Neural progenitor cell (in vitro differentiated cells): ENCODE measurements around the gene KASH5. TPM values are rescaled to one million over a fixed set of nuclear protein-coding genes. Genes with fewer than 3 reads are reported as not detected.
A peak's percentile ranks its signal among the peaks of the same experiment; 100 is the strongest.

Source experiments
- DNase-seq: peaks from one replicate; pipeline ENCODE4 v3.0.0-alpha.2; 2016; ENCODE audit warnings: low spot score
- H2AFZ ChIP-seq: fragments of 200-600 bp; sonication (generic); replicated peaks from 2 replicates; pipeline ENCODE4 v1.6.1; 2016; ENCODE audit warnings: antibody characterized with exemption
- H3F3A ChIP-seq: fragments of 200-600 bp; sonication (generic); 2 replicates; pipeline ENCODE4 v1.6.1; 2016; ENCODE audit warnings: antibody characterized with exemption, low read depth
- H3K27ac ChIP-seq: fragments of 200-600 bp; sonication (generic); 2 replicates; pipeline ENCODE4 v1.5.1; 2016; ENCODE audit warnings: mild to moderate bottlenecking
- H3K27me3 ChIP-seq: fragments of 200-600 bp; sonication (generic); 2 replicates; pipeline ENCODE4 v1.6.1; 2016; ENCODE audit warnings: mild to moderate bottlenecking, moderate library complexity
- H3K36me3 ChIP-seq: fragments of 200-600 bp; sonication (generic); 2 replicates; pipeline ENCODE4 v1.5.1; 2016
- H3K4me1 ChIP-seq: fragments of 200-600 bp; sonication (generic); 2 replicates; pipeline ENCODE4 v1.6.1; 2016; ENCODE audit warnings: mixed run types
- H3K4me2 ChIP-seq: fragments of 200-600 bp; sonication (generic); 2 replicates; pipeline ENCODE4 v1.6.1; 2016
- H3K4me3 ChIP-seq: fragments of 200-600 bp; sonication (generic); 2 replicates; pipeline ENCODE4 v1.5.1; 2016
- H3K79me2 ChIP-seq: fragments of 200-600 bp; sonication (generic); 2 replicates; pipeline ENCODE4 v1.6.1; 2016; ENCODE audit warnings: low read depth
- H3K9ac ChIP-seq: fragments of 200-600 bp; sonication (generic); 2 replicates; pipeline ENCODE4 v1.6.1; 2016
- H3K9me3 ChIP-seq: fragments of 200-600 bp; sonication (generic); 2 replicates; pipeline ENCODE4 v1.5.1; 2016; ENCODE audit warnings: low read depth
- H4K20me1 ChIP-seq: fragments of 200-600 bp; sonication (generic); 2 replicates; pipeline ENCODE4 v1.6.1; 2016; ENCODE audit warnings: low read depth
- H3K27ac Mint-ChIP-seq: 3 replicates; pipeline ENCODE4 v1.8.0; 2021; ENCODE audit warnings: mixed read lengths
- H3K27me3 Mint-ChIP-seq: 2 replicates; pipeline ENCODE4 v1.8.0; 2022; ENCODE audit warnings: low read depth, mild to moderate bottlenecking, inconsistent platforms, moderate library complexity, mixed read lengths; ENCODE audit not compliant: insufficient read depth
- H3K36me3 Mint-ChIP-seq: 3 replicates; pipeline ENCODE4 v1.8.0; 2021; ENCODE audit warnings: mixed read lengths
- H3K4me1 Mint-ChIP-seq: 3 replicates; pipeline ENCODE4 v1.8.0; 2021; ENCODE audit warnings: mixed read lengths
- H3K4me3 Mint-ChIP-seq: 3 replicates; pipeline ENCODE4 v1.8.0; 2021; ENCODE audit warnings: mild to moderate bottlenecking, moderate library complexity, mixed read lengths
- H3K9me3 Mint-ChIP-seq: 3 replicates; pipeline ENCODE4 v1.8.0; 2020; ENCODE audit warnings: mixed read lengths
- EZH2 ChIP-seq: fragments of 200-600 bp; sonication (generic); IDR thresholded peaks from 2 replicates; pipeline ENCODE4 v1.6.1; 2017; ENCODE audit warnings: antibody characterized with exemption, mild to moderate bottlenecking, moderate library complexity
- EZH2phosphoT487 ChIP-seq: fragments of 200-600 bp; sonication (generic); IDR thresholded peaks from 2 replicates; pipeline ENCODE4 v1.6.1; 2017; ENCODE audit warnings: antibody characterized with exemption
- total RNA-seq: library from RNA; depleted of rRNA; stranded (reverse); fragments of >200 nt; gene quantifications from 2 replicates; pipeline ENCODE4 v1.2.3, GENCODE V29; 2015; ENCODE audit warnings: low replicate concordance
- TF ChIP-seq, protein P1 (sequence below): fragments of 200-600 bp; sonication (generic); IDR thresholded peaks from 2 replicates; pipeline ENCODE4 v1.5.1; 2017; ENCODE audit warnings: antibody characterized with exemption, mild to moderate bottlenecking

The KASH5 gene
- total RNA-seq, 1 donor from 2014 or later: not detected

GRCh38 chr19:49441960-49442350 is 53.9 kb downstream of the KASH5 start:
- Histone ChIP-seq H3K36me3 (no peaks in the 10 kb centered on the region), H3K79me2 (no peaks in the 10 kb centered on the region), H3K4me1 (peaks cover 8% of the 10 kb centered on the region), H3K27me3 (peaks cover 57% of the 10 kb centered on the region), H3F3A (peaks cover 43% of the 10 kb centered on the region), H3K9me3 (no peaks in the 10 kb centered on the region), H4K20me1 (peaks cover 6% of the 10 kb centered on the region), H2AFZ (peak overlapping the region; percentile 31), H3K4me3 (peak overlapping the region; percentile 43), H3K9ac (no peak overlapping the region), H3K4me2 (peak overlapping the region; percentile 77), H3K27ac (no peak overlapping the region)
- Mint-ChIP-seq H3K9me3 (no peaks in the 10 kb centered on the region), H3K36me3 (no peaks in the 10 kb centered on the region), H3K27ac (no peak overlapping the region), H3K4me3 (peak overlapping the region; percentile 85), H3K27me3 (peaks cover 58% of the 10 kb centered on the region), H3K4me1 (peaks cover 18% of the 10 kb centered on the region)
- TF ChIP-seq EZH2phosphoT487 (peak; percentile 44), EZH2 (peak; percentile 34)
- TF ChIP-seq, protein P1, sequence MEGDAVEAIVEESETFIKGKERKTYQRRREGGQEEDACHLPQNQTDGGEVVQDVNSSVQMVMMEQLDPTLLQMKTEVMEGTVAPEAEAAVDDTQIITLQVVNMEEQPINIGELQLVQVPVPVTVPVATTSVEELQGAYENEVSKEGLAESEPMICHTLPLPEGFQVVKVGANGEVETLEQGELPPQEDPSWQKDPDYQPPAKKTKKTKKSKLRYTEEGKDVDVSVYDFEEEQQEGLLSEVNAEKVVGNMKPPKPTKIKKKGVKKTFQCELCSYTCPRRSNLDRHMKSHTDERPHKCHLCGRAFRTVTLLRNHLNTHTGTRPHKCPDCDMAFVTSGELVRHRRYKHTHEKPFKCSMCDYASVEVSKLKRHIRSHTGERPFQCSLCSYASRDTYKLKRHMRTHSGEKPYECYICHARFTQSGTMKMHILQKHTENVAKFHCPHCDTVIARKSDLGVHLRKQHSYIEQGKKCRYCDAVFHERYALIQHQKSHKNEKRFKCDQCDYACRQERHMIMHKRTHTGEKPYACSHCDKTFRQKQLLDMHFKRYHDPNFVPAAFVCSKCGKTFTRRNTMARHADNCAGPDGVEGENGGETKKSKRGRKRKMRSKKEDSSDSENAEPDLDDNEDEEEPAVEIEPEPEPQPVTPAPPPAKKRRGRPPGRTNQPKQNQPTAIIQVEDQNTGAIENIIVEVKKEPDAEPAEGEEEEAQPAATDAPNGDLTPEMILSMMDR: no peak
- no peak for DNase-seq

- Histone ChIP-seq H3K27me3 (peaks cover 53% of the 10 kb centered on the region), H3K4me1 (peaks cover 8% of the 10 kb centered on the region)
Measured at GRCh38 chr19:49442354-49442753, 54.3 kb downstream of the KASH5 start.

DNA sequence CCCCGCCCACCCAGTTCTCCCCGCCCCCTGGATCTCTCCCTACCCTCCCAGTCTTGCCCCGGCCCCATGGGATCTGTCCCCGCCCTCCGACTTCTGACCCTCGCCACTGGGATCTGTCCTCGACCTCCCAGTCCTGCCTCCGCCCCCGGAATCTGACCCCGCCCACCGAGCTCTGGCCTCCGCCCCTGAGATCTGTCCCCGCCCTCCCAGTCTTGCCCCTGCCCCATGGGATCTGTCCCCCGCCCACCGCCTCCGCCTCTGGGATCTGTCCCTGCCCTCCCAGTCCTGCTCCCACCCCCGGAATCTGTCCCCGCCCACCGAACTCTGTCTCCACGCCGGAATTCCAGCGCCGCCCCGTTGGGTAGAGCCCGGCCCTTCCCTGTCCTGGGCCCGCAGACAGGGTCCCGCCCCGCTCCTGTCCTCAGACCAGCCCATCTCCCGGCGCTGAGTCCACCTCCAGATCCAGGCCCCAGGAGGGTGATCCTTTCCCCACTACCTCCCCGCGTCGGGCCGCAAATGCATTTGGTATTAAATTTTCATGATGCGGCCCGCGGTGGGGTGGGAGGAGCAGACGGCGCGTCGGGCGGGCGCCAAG is 54.8 kb downstream of the KASH5 start:
- peak overlapping the region; percentile 79 for H3K4me2 ChIP-seq
- no peak for TF ChIP-seq EZH2
- TF ChIP-seq, protein P1: no peak
- TF ChIP-seq EZH2phosphoT487: no peak
- H3K4me1 ChIP-seq: peaks cover 8% of the 10 kb centered on the region
- no peaks in the 10 kb centered on the region for H3K36me3 ChIP-seq
- H3K9ac ChIP-seq: no peak overlapping the region
- peaks cover 49% of the 10 kb centered on the region for H3F3A ChIP-seq
- peaks cover 18% of the 10 kb centered on the region for H3K4me1 Mint-ChIP-seq
- DNase-seq: peak; percentile 99
- peak overlapping the region; percentile 85 for H3K4me3 Mint-ChIP-seq
- peak overlapping the region; percentile 78 for H2AFZ ChIP-seq
- no peaks in the 10 kb centered on the region for H3K79me2 ChIP-seq
- H3K27me3 ChIP-seq: peaks cover 48% of the 10 kb centered on the region
- peaks cover 6% of the 10 kb centered on the region for H4K20me1 ChIP-seq
- no peaks in the 10 kb centered on the region for H3K36me3 Mint-ChIP-seq
- H3K9me3 ChIP-seq: no peaks in the 10 kb centered on the region
- H3K27ac ChIP-seq: no peak overlapping the region
- no peak overlapping the region for H3K27ac Mint-ChIP-seq
- peaks cover 49% of the 10 kb centered on the region for H3K27me3 Mint-ChIP-seq
- no peaks in the 10 kb centered on the region for H3K9me3 Mint-ChIP-seq
- H3K4me3 ChIP-seq: peak overlapping the region; percentile 59

More at GRCh38 chr19:49442354-49442753, 54.3 kb downstream of the KASH5 start:
- Mint-ChIP-seq H3K36me3 (no peaks in the 10 kb centered on the region), H3K4me1 (peaks cover 18% of the 10 kb centered on the region), H3K27ac (no peak overlapping the region), H3K4me3 (peak overlapping the region; percentile 85), H3K27me3 (peaks cover 54% of the 10 kb centered on the region), H3K9me3 (no peaks in the 10 kb centered on the region)
- peaks cover 47% of the 10 kb centered on the region for H3F3A ChIP-seq
- H3K4me3 ChIP-seq: peak overlapping the region; percentile 43
- H3K9ac ChIP-seq: no peak overlapping the region
- DNase-seq: peak; percentile 67
- H3K36me3 ChIP-seq: no peaks in the 10 kb centered on the region
- peak overlapping the region; percentile 31 for H2AFZ ChIP-seq
- peaks cover 6% of the 10 kb centered on the region for H4K20me1 ChIP-seq
- no peaks in the 10 kb centered on the region for H3K9me3 ChIP-seq
- TF ChIP-seq EZH2: no peak
- TF ChIP-seq, protein P1: no peak
- no peak for TF ChIP-seq EZH2phosphoT487
- H3K4me2 ChIP-seq: peak overlapping the region; percentile 77
- no peaks in the 10 kb centered on the region for H3K79me2 ChIP-seq
- no peak overlapping the region for H3K27ac ChIP-seq
